HEK293 (cell line): ENCODE results near the gene RNF126.
A peak's percentile ranks its signal among the peaks of the same experiment; 100 is the strongest.

Source experiments
- BCL11A ChIP-seq: fragments of 450-650 bp; formaldehyde crosslinking; IDR thresholded peaks from 2 replicates; pipeline ENCODE4 v1.5.1; 2016; ENCODE audit warnings: low read depth, missing biosample characterization, missing genetic modification characterization
- BCL11B ChIP-seq: fragments of 450-650 bp; formaldehyde crosslinking; IDR thresholded peaks from 2 replicates; pipeline ENCODE4 v1.5.1; 2016; ENCODE audit warnings: low read depth, missing biosample characterization, missing genetic modification characterization
- GLIS2 ChIP-seq: fragments of 450-650 bp; formaldehyde crosslinking; IDR thresholded peaks from 2 replicates; pipeline ENCODE4 v1.5.1; 2016; ENCODE audit warnings: missing biosample characterization, missing genetic modification characterization
- SP2 ChIP-seq: fragments of 450-650 bp; formaldehyde crosslinking; IDR thresholded peaks from 2 replicates; pipeline ENCODE4 v1.5.1; 2016; ENCODE audit warnings: missing biosample characterization, missing genetic modification characterization
- SP3 ChIP-seq: fragments of 450-650 bp; formaldehyde crosslinking; IDR thresholded peaks from 2 replicates; pipeline ENCODE4 v1.5.1; 2016; ENCODE audit warnings: missing biosample characterization, missing genetic modification characterization
- TCF7L2 ChIP-seq: IDR thresholded peaks from 2 replicates; pipeline ENCODE4 v1.6.1; 2011; ENCODE audit warnings: low read depth, mild to moderate bottlenecking, inconsistent platforms, low read length, moderate library complexity, borderline replicate concordance
- ZFP41 ChIP-seq: fragments of 450-650 bp; formaldehyde crosslinking; IDR thresholded peaks from 2 replicates; pipeline ENCODE4 v1.5.1; 2016; ENCODE audit warnings: missing biosample characterization, missing genetic modification characterization, borderline replicate concordance
- ZFP69B ChIP-seq: fragments of 450-650 bp; formaldehyde crosslinking; IDR thresholded peaks from 2 replicates; pipeline ENCODE4 v1.5.1; 2016; ENCODE audit warnings: missing biosample characterization, missing genetic modification characterization
- ZNF132 ChIP-seq: fragments of 450-650 bp; formaldehyde crosslinking; IDR thresholded peaks from 2 replicates; pipeline ENCODE4 v1.5.1; 2017; ENCODE audit warnings: missing biosample characterization, missing genetic modification characterization, borderline replicate concordance
- ZNF19 ChIP-seq: fragments of 450-650 bp; formaldehyde crosslinking; IDR thresholded peaks from 2 replicates; pipeline ENCODE4; 2016; ENCODE audit warnings: missing biosample characterization, missing genetic modification characterization, low read depth
- ZNF23 ChIP-seq: fragments of 450-650 bp; formaldehyde crosslinking; IDR thresholded peaks from 2 replicates; pipeline ENCODE4 v1.5.1; 2016; ENCODE audit warnings: missing biosample characterization, missing genetic modification characterization, borderline replicate concordance
- ZNF266 ChIP-seq: fragments of 450-650 bp; formaldehyde crosslinking; IDR thresholded peaks from 2 replicates; pipeline ENCODE4 v1.5.1; 2016; ENCODE audit warnings: missing biosample characterization, missing genetic modification characterization, low read depth
- ZNF366 ChIP-seq: fragments of 450-650 bp; formaldehyde crosslinking; conservative IDR thresholded peaks from 2 replicates; pipeline ENCODE4 v1.5.1; 2016; ENCODE audit warnings: missing biosample characterization, missing genetic modification characterization
- ZNF37A ChIP-seq: fragments of 450-650 bp; IDR thresholded peaks from 2 replicates; pipeline ENCODE4 v1.5.1; 2018; ENCODE audit warnings: missing biosample characterization, missing genetic modification characterization
- ZNF398 ChIP-seq: fragments of 450-650 bp; formaldehyde crosslinking; IDR thresholded peaks from 2 replicates; pipeline ENCODE4 v1.5.1; 2017; ENCODE audit warnings: missing biosample characterization, missing genetic modification characterization
- ZNF449 ChIP-seq: fragments of 450-650 bp; formaldehyde crosslinking; IDR thresholded peaks from 2 replicates; pipeline ENCODE4 v1.5.1; 2017; ENCODE audit warnings: missing biosample characterization, mild to moderate bottlenecking, missing genetic modification characterization, moderate library complexity
- ZNF544 ChIP-seq: fragments of 450-650 bp; formaldehyde crosslinking; IDR thresholded peaks from 2 replicates; pipeline ENCODE4 v1.5.0; 2017; ENCODE audit warnings: missing biosample characterization, missing genetic modification characterization
- ZNF555 ChIP-seq: fragments of 450-650 bp; formaldehyde crosslinking; conservative IDR thresholded peaks from 2 replicates; pipeline ENCODE4 v1.5.1; 2017; ENCODE audit warnings: missing biosample characterization, mild to moderate bottlenecking, missing genetic modification characterization, inconsistent platforms
- ZNF585B ChIP-seq: fragments of 450-650 bp; formaldehyde crosslinking; IDR thresholded peaks from 2 replicates; pipeline ENCODE4 v1.5.1; 2016; ENCODE audit warnings: missing biosample characterization, missing genetic modification characterization
- ZNF639 ChIP-seq: fragments of 450-650 bp; formaldehyde crosslinking; IDR thresholded peaks from 2 replicates; pipeline ENCODE4 v1.5.1; 2016; ENCODE audit warnings: missing biosample characterization, missing genetic modification characterization
- ZNF670 ChIP-seq: fragments of 450-650 bp; formaldehyde crosslinking; IDR thresholded peaks from 2 replicates; pipeline ENCODE4 v1.5.1; 2016; ENCODE audit warnings: missing biosample characterization, missing genetic modification characterization, low read depth
- ZNF707 ChIP-seq: fragments of 450-650 bp; formaldehyde crosslinking; IDR thresholded peaks from 2 replicates; pipeline ENCODE4 v1.5.1; 2016; ENCODE audit warnings: missing biosample characterization, missing genetic modification characterization
- ZNF830 ChIP-seq: fragments of 450-650 bp; IDR thresholded peaks from 2 replicates; pipeline ENCODE4 v1.5.0; 2018; ENCODE audit warnings: missing biosample characterization, missing genetic modification characterization, low read depth, mild to moderate bottlenecking, moderate library complexity
- ZSCAN30 ChIP-seq: fragments of 450-650 bp; IDR thresholded peaks from 2 replicates; pipeline ENCODE4 v1.5.1; 2018; ENCODE audit warnings: missing biosample characterization, mild to moderate bottlenecking, missing genetic modification characterization, moderate library complexity
- ZXDB ChIP-seq: fragments of 450-650 bp; formaldehyde crosslinking; IDR thresholded peaks from 2 replicates; pipeline ENCODE4 v1.5.1; 2016; ENCODE audit warnings: missing biosample characterization, missing genetic modification characterization
- TF ChIP-seq, protein P1 (sequence below): fragments of 450-650 bp; formaldehyde crosslinking; IDR thresholded peaks from 2 replicates; pipeline ENCODE4 v1.5.1; 2017; ENCODE audit warnings: missing biosample characterization, missing genetic modification characterization
- TF ChIP-seq, protein P2 (sequence below): fragments of 450-650 bp; formaldehyde crosslinking; optimal IDR thresholded peaks from 2 replicates; pipeline ENCODE3; 2016; ENCODE audit warnings: missing biosample characterization, mild to moderate bottlenecking, missing genetic modification characterization
- TF ChIP-seq, protein P3 (sequence below): fragments of 450-650 bp; formaldehyde crosslinking; conservative IDR thresholded peaks from 2 replicates; pipeline ENCODE4 v1.5.1; 2016; ENCODE audit warnings: low read depth, missing biosample characterization, missing genetic modification characterization

Gene RNF126

DNA sequence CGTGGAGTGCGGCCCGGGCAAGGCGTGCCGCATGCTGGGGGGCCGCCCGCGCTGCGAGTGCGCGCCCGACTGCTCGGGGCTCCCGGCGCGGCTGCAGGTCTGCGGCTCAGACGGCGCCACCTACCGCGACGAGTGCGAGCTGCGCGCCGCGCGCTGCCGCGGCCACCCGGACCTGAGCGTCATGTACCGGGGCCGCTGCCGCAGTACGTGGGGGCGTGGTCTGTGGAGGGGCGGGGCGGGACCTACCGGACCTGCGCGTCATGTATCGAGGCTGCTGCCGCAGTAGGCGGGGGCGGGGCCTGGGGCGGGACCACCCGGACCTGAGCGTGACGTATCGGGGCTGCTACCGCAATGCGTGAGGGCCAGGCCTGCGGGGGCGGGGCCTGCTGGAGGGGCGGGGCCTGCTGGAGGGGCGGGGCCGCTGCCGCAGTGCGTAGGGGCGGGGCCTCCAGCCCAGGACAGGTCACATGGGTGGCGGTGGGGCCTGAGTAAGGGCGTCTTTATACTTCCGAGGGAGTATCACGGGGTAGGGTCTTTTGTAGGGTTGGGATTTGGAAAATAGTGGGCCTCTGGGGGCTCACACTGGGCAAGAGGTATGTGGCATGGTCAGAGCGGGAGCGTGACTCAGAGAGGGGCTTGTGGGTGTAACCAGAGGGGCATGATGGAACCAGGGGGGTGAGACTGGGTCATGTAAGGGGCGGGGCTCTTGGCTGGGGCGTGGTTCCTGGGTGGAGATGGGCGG lies 17.4 kb upstream of the RNF126 start (continued):
- TF ChIP-seq ZNF132 (tag by site-specific recombination) (no peak), ZNF830 (no peak), ZFP41 (tag by site-specific recombination) (no peak), ZNF19 (tag by site-specific recombination) (no peak), ZNF37A (no peak), ZNF366 (tag by site-specific recombination) (no peak), ZNF449 (no peak), ZSCAN30 (tag by site-specific recombination) (peak; percentile 60; the same call in 1 of the 2 replicates), TCF7L2 (no peak), ZNF639 (tag by site-specific recombination) (no peak), ZFP69B (tag by site-specific recombination) (peak; percentile 78), ZNF707 (tag by site-specific recombination) (no peak), ZNF23 (tag by site-specific recombination) (no peak), ZNF544 (tag by site-specific recombination) (no peak), ZXDB (tag by site-specific recombination) (no peak), SP3 (peak; percentile 92), ZNF398 (tag by site-specific recombination) (no peak), ZNF585B (no peak), BCL11B (tag by site-specific recombination) (peak; percentile 79), ZNF670 (tag by site-specific recombination) (no peak), GLIS2 (tag by site-specific recombination) (peak; percentile 81), SP2 (tag by site-specific recombination) (peak; percentile 75), BCL11A (tag by site-specific recombination) (no peak), ZNF266 (tag by site-specific recombination) (no peak), ZNF555 (no peak)
- TF ChIP-seq, protein P1, sequence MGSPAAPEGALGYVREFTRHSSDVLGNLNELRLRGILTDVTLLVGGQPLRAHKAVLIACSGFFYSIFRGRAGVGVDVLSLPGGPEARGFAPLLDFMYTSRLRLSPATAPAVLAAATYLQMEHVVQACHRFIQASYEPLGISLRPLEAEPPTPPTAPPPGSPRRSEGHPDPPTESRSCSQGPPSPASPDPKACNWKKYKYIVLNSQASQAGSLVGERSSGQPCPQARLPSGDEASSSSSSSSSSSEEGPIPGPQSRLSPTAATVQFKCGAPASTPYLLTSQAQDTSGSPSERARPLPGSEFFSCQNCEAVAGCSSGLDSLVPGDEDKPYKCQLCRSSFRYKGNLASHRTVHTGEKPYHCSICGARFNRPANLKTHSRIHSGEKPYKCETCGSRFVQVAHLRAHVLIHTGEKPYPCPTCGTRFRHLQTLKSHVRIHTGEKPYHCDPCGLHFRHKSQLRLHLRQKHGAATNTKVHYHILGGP = no peak
- TF ChIP-seq, protein P2, sequence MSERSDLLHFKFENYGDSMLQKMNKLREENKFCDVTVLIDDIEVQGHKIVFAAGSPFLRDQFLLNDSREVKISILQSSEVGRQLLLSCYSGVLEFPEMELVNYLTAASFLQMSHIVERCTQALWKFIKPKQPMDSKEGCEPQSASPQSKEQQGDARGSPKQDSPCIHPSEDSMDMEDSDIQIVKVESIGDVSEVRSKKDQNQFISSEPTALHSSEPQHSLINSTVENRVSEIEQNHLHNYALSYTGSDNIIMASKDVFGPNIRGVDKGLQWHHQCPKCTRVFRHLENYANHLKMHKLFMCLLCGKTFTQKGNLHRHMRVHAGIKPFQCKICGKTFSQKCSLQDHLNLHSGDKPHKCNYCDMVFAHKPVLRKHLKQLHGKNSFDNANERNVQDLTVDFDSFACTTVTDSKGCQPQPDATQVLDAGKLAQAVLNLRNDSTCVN (tag by site-specific recombination) = peak; percentile 57
- TF ChIP-seq, protein P3, sequence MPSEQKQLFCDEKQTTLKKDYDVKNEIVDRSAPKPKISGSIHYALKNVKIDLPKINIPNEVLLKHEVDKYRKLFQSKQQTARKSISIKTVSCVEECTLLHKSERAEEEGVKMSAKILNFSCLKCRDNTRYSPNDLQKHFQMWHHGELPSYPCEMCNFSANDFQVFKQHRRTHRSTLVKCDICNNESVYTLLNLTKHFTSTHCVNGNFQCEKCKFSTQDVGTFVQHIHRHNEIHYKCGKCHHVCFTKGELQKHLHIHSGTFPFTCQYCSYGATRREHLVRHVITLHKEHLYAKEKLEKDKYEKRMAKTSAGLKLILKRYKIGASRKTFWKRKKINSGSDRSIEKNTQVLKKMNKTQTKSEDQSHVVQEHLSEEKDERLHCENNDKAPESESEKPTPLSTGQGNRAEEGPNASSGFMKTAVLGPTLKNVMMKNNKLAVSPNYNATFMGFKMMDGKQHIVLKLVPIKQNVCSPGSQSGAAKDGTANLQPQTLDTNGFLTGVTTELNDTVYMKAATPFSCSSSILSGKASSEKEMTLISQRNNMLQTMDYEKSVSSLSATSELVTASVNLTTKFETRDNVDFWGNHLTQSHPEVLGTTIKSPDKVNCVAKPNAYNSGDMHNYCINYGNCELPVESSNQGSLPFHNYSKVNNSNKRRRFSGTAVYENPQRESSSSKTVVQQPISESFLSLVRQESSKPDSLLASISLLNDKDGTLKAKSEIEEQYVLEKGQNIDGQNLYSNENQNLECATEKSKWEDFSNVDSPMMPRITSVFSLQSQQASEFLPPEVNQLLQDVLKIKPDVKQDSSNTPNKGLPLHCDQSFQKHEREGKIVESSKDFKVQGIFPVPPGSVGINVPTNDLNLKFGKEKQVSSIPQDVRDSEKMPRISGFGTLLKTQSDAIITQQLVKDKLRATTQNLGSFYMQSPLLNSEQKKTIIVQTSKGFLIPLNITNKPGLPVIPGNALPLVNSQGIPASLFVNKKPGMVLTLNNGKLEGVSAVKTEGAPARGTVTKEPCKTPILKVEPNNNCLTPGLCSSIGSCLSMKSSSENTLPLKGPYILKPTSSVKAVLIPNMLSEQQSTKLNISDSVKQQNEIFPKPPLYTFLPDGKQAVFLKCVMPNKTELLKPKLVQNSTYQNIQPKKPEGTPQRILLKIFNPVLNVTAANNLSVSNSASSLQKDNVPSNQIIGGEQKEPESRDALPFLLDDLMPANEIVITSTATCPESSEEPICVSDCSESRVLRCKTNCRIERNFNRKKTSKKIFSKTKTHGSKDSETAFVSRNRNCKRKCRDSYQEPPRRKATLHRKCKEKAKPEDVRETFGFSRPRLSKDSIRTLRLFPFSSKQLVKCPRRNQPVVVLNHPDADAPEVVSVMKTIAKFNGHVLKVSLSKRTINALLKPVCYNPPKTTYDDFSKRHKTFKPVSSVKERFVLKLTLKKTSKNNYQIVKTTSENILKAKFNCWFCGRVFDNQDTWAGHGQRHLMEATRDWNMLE (tag by site-specific recombination) = no peak
